HG03066 (cell line): ENCODE measurements around the gene CNNM1.

ENCODE experiments used
- ATAC-seq: cut with Tn5 transposase; IDR thresholded peaks from one replicate; pipeline ENCODE4 v1.9.1; 2021; ENCODE audit warnings: low read depth; ENCODE audit not compliant: unreplicated experiment

Gene CNNM1

GRCh38 chr10:99369126-99369525, 40.0 kb downstream of the CNNM1 start:
- ATAC-seq, result no peak

GRCh38 chr10:99369551-99369950, 40.4 kb downstream of the CNNM1 start:
- no peak for ATAC-seq

GRCh38 chr10:99370993-99371392, 41.8 kb downstream of the CNNM1 start:
- ATAC-seq, result peak; percentile 90

GRCh38 chr10:99372546-99373271, 43.6 kb downstream of the CNNM1 start:
- ATAC-seq, result no peak

GRCh38 chr10:99374526-99374925, 45.4 kb downstream of the CNNM1 start:
- ATAC-seq, result no peak

GRCh38 chr10:99374972-99375371, 45.8 kb downstream of the CNNM1 start:
- no peak for ATAC-seq

GRCh38 chr10:99375426-99375825, 46.3 kb downstream of the CNNM1 start:
- ATAC-seq, result no peak

GRCh38 chr10:99382176-99382575, 53.0 kb downstream of the CNNM1 start:
- ATAC-seq, result no peak

GRCh38 chr10:99387071-99387470, 57.9 kb downstream of the CNNM1 start:
- no peak for ATAC-seq

- ATAC-seq, result no peak
These were observed 58.4 kb downstream of the CNNM1 start for GRCh38 chr10:99387541-99387940.

GRCh38 chr10:99389729-99390480, 60.7 kb downstream of the CNNM1 start:
- ATAC-seq, result no peak

GRCh38 chr10:99391346-99391745, 62.2 kb downstream of the CNNM1 start:
- no peak for ATAC-seq

GRCh38 chr10:99393036-99393435, 63.9 kb downstream of the CNNM1 start:
- no peak for ATAC-seq

GRCh38 chr10:99393683-99394082, 64.5 kb downstream of the CNNM1 start:
- ATAC-seq, result no peak

GRCh38 chr10:99394256-99394655, 65.1 kb downstream of the CNNM1 start:
- no peak for ATAC-seq

GRCh38 chr10:99394761-99395386, 65.7 kb downstream of the CNNM1 start:
- no peak for ATAC-seq

GRCh38 chr10:99395750-99396445, 66.7 kb downstream of the CNNM1 start:
- ATAC-seq, result no peak

- ATAC-seq, result no peak
These were observed 67.3 kb downstream of the CNNM1 start for GRCh38 chr10:99396471-99396870.

GRCh38 chr10:99399664-99400063, 70.5 kb downstream of the CNNM1 start:
- ATAC-seq, result no peak

GRCh38 chr10:99403674-99404073, 74.5 kb downstream of the CNNM1 start:
- ATAC-seq, result no peak

- no peak for ATAC-seq
These were observed 77.0 kb downstream of the CNNM1 start for GRCh38 chr10:99406149-99406548.
